ENCODE data around the gene RESP18.

RESP18 gene

DNA sequence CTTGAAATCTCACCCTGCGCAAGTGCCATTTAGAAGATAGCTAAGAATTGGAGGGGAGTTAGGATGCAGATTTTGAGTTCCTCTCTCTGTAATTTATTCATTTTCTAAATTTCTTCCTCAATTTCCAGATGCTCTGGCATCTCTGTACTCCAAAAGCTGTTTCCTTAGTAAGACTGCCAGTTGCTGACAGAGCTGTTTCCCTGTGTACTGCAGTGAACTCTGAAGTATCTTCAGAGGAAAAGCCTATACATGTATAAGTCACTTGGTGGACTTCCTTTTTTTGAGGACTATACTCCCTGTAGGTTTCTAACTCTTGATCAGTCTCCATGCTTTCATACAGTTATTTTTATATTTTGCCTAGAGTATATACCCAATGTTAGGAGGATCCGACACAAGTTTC lies 1.5 kb upstream of the RESP18 start:
- CTCF ChIA-PET: interaction anchor here (1.2 to 1.9 kb wide), 2 partner anchors 39 to 174 kb away, joined by 5 to 7 read pairs; no protein-coding TSS in a partner anchor
- H3K36me3 ChIP-seq (ENCODE audit: control insufficient read depth in 2 of 2, insufficient read depth in 1 of 2, low read length in 2 of 2): no peaks in the 10 kb centered on the region
- H3K9me3 ChIP-seq (ENCODE audit: control insufficient read depth, insufficient read depth, low read depth, low read length): no peaks in the 10 kb centered on the region
- H3K4me3 ChIP-seq (ENCODE audit: low read depth, low read length): no peak overlapping the region
- H3K4me1 ChIP-seq (ENCODE audit: control insufficient read depth, insufficient read depth, low read length): no peaks in the 10 kb centered on the region
- H3K27ac ChIP-seq (ENCODE audit: extremely low read depth, low read depth, low read length): no peak overlapping the region
- POLR2A ChIA-PET: no interaction called here
- TF ChIP-seq ZNF670 (tag by site-specific recombination; IDR thresholded peaks at IDR 0.05; ENCODE audit: low read depth): no peak
- TF ChIP-seq GLI2 (tag by site-specific recombination; IDR thresholded peaks at IDR 0.05; ENCODE audit: borderline replicate concordance, low read depth): no peak
- TF ChIP-seq, protein P1, sequence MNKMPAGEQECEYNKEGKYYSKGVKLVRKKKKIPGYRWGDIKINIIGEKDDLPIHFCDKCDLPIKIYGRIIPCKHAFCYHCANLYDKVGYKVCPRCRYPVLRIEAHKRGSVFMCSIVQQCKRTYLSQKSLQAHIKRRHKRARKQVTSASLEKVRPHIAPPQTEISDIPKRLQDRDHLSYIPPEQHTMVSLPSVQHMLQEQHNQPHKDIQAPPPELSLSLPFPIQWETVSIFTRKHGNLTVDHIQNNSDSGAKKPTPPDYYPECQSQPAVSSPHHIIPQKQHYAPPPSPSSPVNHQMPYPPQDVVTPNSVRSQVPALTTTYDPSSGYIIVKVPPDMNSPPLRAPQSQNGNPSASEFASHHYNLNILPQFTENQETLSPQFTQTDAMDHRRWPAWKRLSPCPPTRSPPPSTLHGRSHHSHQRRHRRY (tag by site-specific recombination; IDR thresholded peaks at IDR 0.05): no peak
- no peak for TF ChIP-seq ZNF350 (tag by site-specific recombination; IDR thresholded peaks at IDR 0.05)
- TF ChIP-seq ZNF677 (tag by site-specific recombination; IDR thresholded peaks at IDR 0.05): no peak
- no peak for TF ChIP-seq TCF7L2 (IDR thresholded peaks at IDR 0.05; ENCODE audit: borderline replicate concordance, low read depth, low read length)

DNA sequence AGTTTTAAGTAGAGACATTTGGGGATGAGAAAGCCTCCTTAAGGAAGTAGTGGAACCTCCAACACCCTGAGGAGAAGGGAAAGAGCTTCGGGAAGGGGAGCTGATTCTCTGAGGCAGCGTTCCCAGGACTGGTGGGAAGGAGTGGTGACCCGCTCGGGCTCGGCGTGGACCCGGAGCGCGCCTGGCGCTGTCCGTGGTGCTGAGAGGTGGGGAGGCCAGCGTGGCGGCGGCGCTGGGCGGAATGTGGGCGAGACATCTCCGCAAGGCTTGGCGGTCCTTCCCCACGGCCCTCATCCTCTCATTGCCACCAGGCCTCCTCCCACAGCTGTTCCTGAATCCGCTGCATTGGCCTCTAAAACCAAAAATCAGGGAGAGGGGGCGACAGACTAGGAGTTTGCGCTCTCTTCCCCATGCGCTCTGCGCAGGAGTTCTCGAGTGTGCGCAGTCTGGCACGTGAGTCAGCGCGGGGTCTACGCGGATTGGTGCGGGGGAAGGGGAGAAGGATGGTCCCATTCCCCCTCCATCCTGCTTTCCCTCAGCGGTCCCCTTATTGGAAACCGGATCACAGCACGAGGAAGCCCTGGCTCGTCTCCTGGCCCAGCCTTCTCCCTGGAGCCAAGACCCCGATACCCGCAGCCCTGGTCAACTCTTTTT lies 857 bp downstream of the RESP18 start:
- Histone ChIP-seq H3K9me3 (ENCODE audit: control insufficient read depth, insufficient read depth, low read depth, low read length) (no peaks in the 10 kb centered on the region), H3K36me3 (ENCODE audit: control insufficient read depth in 2 of 2, insufficient read depth in 1 of 2, low read length in 2 of 2) (no peaks in the 10 kb centered on the region), H3K4me1 (ENCODE audit: control insufficient read depth, insufficient read depth, low read length) (no peaks in the 10 kb centered on the region), H3K4me3 (ENCODE audit: low read depth, low read length) (no peak overlapping the region), H3K27ac (ENCODE audit: extremely low read depth, low read depth, low read length) (no peak overlapping the region)
- ChIA-PET CTCF (interaction anchor here (1.0 to 1.9 kb wide), 2 partner anchors 33 to 172 kb away, joined by 3 to 5 read pairs; no protein-coding TSS in a partner anchor), POLR2A (no interaction called here)
- TF ChIP-seq ZNF571 (tag by site-specific recombination; IDR thresholded peaks at IDR 0.05): no peak
- TF ChIP-seq, protein P2, sequence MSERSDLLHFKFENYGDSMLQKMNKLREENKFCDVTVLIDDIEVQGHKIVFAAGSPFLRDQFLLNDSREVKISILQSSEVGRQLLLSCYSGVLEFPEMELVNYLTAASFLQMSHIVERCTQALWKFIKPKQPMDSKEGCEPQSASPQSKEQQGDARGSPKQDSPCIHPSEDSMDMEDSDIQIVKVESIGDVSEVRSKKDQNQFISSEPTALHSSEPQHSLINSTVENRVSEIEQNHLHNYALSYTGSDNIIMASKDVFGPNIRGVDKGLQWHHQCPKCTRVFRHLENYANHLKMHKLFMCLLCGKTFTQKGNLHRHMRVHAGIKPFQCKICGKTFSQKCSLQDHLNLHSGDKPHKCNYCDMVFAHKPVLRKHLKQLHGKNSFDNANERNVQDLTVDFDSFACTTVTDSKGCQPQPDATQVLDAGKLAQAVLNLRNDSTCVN (tag by site-specific recombination; optimal IDR thresholded peaks at IDR 0.05): peak; percentile 23
- no peak for TF ChIP-seq ZNF16 (tag by site-specific recombination; IDR thresholded peaks at IDR 0.05; ENCODE audit: low read depth)
- TF ChIP-seq, protein P3, sequence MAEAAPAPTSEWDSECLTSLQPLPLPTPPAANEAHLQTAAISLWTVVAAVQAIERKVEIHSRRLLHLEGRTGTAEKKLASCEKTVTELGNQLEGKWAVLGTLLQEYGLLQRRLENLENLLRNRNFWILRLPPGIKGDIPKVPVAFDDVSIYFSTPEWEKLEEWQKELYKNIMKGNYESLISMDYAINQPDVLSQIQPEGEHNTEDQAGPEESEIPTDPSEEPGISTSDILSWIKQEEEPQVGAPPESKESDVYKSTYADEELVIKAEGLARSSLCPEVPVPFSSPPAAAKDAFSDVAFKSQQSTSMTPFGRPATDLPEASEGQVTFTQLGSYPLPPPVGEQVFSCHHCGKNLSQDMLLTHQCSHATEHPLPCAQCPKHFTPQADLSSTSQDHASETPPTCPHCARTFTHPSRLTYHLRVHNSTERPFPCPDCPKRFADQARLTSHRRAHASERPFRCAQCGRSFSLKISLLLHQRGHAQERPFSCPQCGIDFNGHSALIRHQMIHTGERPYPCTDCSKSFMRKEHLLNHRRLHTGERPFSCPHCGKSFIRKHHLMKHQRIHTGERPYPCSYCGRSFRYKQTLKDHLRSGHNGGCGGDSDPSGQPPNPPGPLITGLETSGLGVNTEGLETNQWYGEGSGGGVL (tag by site-specific recombination; IDR thresholded peaks at IDR 0.05): no peak
- TF ChIP-seq, protein P1 (tag by site-specific recombination; IDR thresholded peaks at IDR 0.05): no peak
- TF ChIP-seq, protein P4, sequence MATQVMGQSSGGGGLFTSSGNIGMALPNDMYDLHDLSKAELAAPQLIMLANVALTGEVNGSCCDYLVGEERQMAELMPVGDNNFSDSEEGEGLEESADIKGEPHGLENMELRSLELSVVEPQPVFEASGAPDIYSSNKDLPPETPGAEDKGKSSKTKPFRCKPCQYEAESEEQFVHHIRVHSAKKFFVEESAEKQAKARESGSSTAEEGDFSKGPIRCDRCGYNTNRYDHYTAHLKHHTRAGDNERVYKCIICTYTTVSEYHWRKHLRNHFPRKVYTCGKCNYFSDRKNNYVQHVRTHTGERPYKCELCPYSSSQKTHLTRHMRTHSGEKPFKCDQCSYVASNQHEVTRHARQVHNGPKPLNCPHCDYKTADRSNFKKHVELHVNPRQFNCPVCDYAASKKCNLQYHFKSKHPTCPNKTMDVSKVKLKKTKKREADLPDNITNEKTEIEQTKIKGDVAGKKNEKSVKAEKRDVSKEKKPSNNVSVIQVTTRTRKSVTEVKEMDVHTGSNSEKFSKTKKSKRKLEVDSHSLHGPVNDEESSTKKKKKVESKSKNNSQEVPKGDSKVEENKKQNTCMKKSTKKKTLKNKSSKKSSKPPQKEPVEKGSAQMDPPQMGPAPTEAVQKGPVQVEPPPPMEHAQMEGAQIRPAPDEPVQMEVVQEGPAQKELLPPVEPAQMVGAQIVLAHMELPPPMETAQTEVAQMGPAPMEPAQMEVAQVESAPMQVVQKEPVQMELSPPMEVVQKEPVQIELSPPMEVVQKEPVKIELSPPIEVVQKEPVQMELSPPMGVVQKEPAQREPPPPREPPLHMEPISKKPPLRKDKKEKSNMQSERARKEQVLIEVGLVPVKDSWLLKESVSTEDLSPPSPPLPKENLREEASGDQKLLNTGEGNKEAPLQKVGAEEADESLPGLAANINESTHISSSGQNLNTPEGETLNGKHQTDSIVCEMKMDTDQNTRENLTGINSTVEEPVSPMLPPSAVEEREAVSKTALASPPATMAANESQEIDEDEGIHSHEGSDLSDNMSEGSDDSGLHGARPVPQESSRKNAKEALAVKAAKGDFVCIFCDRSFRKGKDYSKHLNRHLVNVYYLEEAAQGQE (tag by site-specific recombination; IDR thresholded peaks at IDR 0.05): peak; percentile 97
- 0 out of 2 replicates have a peak, but pooled peaks have one; percentile 55 for TF ChIP-seq PBX3 (CRISPR knock-in tag; IDR thresholded peaks at IDR 0.05)
- TF ChIP-seq ZNF121 (tag by site-specific recombination; IDR thresholded peaks at IDR 0.05): no peak
- TF ChIP-seq ZNF548 (tag by site-specific recombination; IDR thresholded peaks at IDR 0.05): no peak

All from HEK293 (cell line).